SK-N-MC (cell line): ENCODE data around the gene LIPC.

ENCODE experiments used
- EZH2 ChIP-seq: fragments of 200-600 bp; sonication (generic); IDR thresholded peaks from one replicate; pipeline ENCODE4 v1.6.1; 2017; ENCODE audit warnings: antibody characterized with exemption
- FOXP2 ChIP-seq: optimal IDR thresholded peaks from 2 replicates; pipeline ENCODE3; 2011; ENCODE audit warnings: mild to moderate bottlenecking, moderate library complexity; ENCODE audit not compliant: insufficient read depth; ENCODE audit errors: extremely low read length, control extremely low read depth
- POLR2AphosphoS5 ChIP-seq: IDR thresholded peaks from 2 replicates; pipeline ENCODE4 v1.6.1; 2012; ENCODE audit warnings: mild to moderate bottlenecking, low read depth, low read length, borderline replicate concordance

GRCh38 chr15:58503139-58504027 lies 71.6 kb downstream of the LIPC start:
- TF ChIP-seq POLR2AphosphoS5 (no peak), FOXP2 (no peak), EZH2 (no peak)
